HG02571 (cell line): Measurements from ENCODE around the gene CD93.

Experiments
- ATAC-seq: cut with Tn5 transposase; IDR thresholded peaks from one replicate; pipeline ENCODE4 v1.9.1; 2021; ENCODE audit warnings: mild to moderate bottlenecking, moderate library complexity; ENCODE audit not compliant: unreplicated experiment

The CD93 gene

DNA sequence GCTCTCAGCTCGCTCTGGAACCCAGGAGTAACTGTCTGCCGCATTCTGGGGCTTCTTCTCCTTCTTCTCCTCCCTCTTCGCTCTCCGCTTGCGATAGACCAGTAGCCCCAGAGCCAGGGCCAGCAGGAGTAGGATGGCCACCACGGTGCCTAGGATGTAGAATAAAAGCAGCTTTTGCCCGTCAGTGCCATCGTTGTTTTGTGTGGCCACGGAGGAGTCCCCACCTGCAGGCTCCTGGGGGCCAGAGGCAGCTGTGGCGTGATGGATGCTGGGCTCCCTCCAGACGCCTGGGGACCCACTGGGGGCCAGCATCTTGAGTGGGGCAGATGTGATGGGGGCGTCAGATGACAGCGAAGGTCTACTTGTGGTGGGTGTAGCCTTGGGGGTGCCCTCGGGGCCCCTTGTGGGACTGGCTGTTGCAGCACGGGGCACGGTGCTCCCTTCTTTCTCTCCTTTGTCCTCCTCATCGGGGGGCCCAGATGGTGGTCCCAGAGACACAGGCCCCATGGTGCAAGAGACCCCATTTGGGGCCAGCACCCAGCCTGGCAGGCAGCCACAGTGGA, 1.8 kb downstream of the CD93 start:
- ATAC-seq = no peak

- ATAC-seq = no peak
These were observed 2.4 kb downstream of the CD93 start for GRCh38 chr20:23083553-23084220.

DNA sequence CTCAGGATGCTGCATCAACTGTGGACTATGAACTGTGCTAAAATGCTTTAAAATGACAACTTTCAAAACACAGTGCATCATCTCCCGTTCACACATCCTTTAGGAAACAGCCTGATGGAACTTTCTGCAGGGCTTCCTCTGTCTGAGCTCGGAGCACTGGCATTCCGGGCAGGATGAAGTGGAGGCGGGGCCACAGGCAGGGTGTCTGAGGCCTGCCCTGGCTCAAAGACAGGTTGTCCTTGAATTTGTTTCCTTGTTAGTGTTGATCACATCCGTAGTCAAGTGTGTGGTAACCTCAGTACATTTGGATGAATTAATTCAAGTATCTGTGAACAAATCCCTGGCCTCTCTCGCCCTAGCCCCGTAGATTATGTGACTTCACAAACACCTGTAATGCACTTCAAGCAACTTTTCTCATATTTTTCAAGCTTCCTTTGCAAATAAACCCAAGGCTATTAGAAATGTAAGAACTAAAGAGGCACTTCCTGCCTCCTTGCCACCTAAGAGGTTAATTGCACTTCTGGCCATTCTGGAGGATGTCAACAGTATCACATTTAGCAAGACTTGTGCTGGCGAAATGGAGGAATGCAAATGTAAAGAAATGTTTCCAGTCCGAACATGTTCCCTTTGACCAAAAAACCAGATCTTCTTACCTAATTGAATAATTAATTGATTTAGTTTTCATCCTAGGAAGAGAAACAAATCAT, 3.1 kb downstream of the CD93 start:
- ATAC-seq = no peak

GRCh38 chr20:23081263-23081819, 4.8 kb downstream of the CD93 start:
- no peak for ATAC-seq

DNA sequence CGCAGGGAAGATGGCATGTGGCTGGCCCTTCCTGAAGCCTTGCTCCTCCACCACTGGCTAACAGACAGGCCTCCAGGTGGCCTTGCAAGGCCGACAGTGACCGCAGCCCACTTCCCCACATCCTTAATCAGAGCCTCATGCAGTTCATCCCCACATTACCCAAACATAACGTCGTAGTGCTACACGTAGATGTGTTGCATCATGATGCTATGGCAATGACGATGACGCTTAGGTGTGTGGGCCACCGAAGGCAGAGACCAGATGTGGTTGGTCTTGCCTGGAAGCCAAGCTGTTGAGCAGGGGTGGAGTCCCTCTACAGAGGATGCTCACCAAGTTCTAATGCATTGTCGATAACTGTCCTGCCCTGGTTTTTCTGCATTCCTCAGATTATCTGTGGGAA, 5.6 kb downstream of the CD93 start:
- no peak for ATAC-seq

DNA sequence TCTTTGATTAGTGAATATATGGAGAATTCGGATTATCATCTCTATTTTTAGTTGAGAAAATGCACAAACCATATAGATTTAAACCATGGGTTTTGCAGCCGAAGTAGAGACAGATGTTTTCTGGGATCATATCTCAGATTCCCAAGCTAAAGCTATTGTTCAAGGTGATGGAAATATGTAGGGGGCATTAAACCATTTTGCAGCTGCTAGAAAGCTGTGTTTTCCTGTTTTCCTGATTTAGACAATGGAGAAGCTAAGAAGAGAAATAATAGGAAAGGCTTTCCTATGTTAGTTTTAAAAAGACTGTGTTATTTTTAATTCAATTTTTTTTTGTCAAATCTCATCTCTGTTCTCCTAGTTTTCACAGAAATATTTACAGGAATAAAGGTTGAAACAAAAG, 6.2 kb downstream of the CD93 start:
- ATAC-seq = no peak

DNA sequence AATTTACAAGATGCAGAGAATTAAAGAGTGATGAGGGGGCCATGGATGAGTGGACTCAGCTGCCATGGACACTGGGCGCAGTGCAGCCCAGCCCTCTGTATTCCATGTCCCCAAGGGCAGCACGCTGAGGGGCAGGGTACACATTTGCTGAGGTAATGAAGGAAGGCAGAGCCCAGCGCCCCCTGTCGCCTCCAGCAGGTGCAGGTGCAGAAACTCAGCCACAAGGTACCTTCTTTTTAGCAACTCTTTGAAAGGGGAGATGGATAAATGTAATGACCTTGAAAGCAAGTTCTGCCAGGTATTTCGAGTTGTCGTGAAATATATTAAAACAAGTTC, 7.1 kb downstream of the CD93 start:
- ATAC-seq = no peak

- ATAC-seq = no peak
These were observed 7.6 kb downstream of the CD93 start for GRCh38 chr20:23078351-23079015.

GRCh38 chr20:23077277-23077676, 8.8 kb downstream of the CD93 start:
- ATAC-seq = no peak

DNA sequence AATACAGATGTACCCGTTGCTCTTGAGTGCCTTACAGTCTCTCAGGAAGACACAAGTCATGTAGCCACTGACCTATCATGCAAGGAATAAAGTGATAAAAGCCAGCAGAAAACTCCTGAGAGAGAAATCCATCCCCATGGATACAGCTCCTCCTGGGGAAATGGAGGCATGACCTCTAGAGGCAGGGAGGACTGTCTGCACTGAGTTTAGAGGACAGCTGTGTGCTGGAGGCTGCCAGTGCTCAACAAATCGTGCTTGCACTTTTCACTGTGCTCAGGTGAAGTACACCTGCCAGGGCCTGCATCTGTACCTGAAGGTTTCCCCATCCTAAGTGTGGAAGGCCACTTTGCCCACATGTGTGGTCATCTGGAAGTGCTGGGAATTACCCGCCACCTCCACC, 12.1 kb downstream of the CD93 start:
- ATAC-seq = no peak

GRCh38 chr20:23072892-23073586, 13.1 kb downstream of the CD93 start:
- ATAC-seq = no peak

DNA sequence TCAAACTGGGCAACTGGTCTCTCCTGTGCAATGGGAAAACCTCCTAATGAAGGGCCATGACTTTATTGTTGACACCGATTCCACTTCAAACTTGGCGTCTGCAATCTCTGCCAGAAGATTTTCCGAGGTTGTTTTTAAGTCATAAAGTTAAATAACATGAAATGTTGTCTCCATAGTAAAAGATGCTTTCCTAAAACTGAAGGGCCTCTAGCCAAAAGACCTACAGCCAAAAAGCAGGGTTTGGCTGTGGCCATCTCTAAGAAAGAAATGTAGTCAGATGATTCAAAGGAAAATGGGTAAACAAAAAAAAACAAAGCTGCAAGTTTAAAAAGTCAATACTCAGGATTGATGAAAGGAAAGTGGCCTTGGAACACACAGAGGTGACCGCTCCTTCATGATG, 14.1 kb downstream of the CD93 start:
- ATAC-seq = no peak

GRCh38 chr20:23071398-23071797, 14.7 kb downstream of the CD93 start:
- ATAC-seq = no peak

DNA sequence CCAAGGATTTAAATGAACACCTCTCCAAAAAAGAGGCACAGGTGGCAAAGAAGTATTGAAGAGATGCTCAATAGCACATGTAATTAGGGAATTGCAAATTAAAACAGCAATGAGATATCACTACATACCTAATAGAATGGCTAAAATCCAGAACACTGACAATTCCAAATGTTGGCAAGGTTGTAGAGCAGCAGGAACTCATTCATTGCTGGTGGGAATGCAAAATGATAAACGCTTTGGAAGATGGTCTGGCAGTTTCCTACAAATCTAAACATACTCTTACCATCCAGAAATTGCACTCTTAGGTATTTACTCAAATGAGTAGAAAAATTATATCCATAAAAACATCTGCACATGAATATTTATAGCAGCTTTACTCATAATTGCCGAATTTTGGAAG, 17.0 kb downstream of the CD93 start:
- no peak for ATAC-seq

DNA sequence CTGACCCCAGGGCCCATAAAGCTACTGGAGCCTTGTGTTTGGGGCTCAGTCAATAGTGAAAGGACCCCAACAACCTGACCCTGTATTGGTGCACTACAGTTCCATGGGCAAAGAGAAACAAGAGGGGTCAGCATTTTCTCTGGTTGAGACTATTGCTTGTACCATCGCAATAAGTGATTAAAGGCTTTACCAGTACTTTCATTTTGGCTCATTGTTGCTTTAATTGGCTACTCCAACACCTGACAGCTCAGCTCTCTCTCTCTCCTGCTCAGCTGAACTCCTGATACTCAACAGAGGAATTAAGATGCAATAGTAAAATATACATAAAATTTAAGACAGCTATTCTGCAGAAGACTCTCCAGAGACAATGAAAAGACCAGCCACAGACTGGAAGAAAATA, 17.8 kb downstream of the CD93 start:
- no peak for ATAC-seq

- ATAC-seq = no peak
These were observed 19.4 kb downstream of the CD93 start for GRCh38 chr20:23066772-23067171.

GRCh38 chr20:23065266-23066201, 20.6 kb downstream of the CD93 start:
- no peak for ATAC-seq

DNA sequence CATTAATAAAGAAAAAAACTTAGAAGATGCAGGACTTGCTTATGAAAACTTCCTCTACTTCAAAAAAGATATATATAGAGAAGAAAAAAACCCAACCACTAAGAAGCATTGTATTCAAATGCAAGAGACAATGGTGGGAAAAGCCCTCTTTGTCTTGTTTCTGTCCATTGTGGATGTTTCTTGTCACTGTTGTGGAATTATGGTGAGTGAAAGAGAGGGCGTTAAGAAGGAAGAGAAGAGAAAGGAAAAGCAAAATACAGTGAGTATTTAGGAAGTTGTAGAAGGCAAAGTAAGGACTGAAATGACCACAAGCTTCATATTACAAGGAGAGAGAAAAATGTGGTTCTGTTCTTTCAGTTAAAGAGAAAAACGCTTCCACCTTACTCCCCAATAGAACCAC, 22.5 kb downstream of the CD93 start:
- ATAC-seq = no peak

GRCh38 chr20:23063168-23063567, 23.0 kb downstream of the CD93 start:
- no peak for ATAC-seq

- ATAC-seq = no peak
These were observed 23.5 kb downstream of the CD93 start for GRCh38 chr20:23062632-23063031.
